ENCODE measurements around the gene KIF9.
"Not testable (repeated sequence)": the region's sequence is repeated elsewhere in the genome, so short reads cannot be mapped to it uniquely, and the experiment has no call there.

KIF9 gene

GRCh38 chr3:47299381-47300318 is 17.1 kb upstream of the KIF9 start:
- ATAC-seq (no peak), DNase-seq (no peak)
- no peaks in the 10 kb centered on the region for H3K27me3 Mint-ChIP-seq
- peaks cover 32% of the 10 kb centered on the region for H3K4me1 Mint-ChIP-seq
- peak overlapping the region; percentile 6 to 34 for H3K27ac Mint-ChIP-seq
- no peaks in the 10 kb centered on the region for H3K9me3 Mint-ChIP-seq
- H3K4me3 Mint-ChIP-seq, result no peak overlapping the region

- peaks cover 36% of the 10 kb centered on the region for H3K4me1 Mint-ChIP-seq
- no peak overlapping the region for H3K4me3 Mint-ChIP-seq
- ATAC-seq, result no peak
- no peak overlapping the region for H3K27ac Mint-ChIP-seq
- no peak for DNase-seq
- no peaks in the 10 kb centered on the region for H3K9me3 Mint-ChIP-seq
- H3K27me3 Mint-ChIP-seq, result no peaks in the 10 kb centered on the region
These were observed 15.8 kb upstream of the KIF9 start for GRCh38 chr3:47298439-47298838.

GRCh38 chr3:47296562-47297302 is 14.1 kb upstream of the KIF9 start:
- peak overlapping the region in 1 of 2 donors; percentile 28 for H3K27ac Mint-ChIP-seq
- no peaks in the 10 kb centered on the region for H3K9me3 Mint-ChIP-seq
- ATAC-seq (no peak), DNase-seq (no peak)
- H3K27me3 Mint-ChIP-seq, result no peaks in the 10 kb centered on the region
- H3K4me1 Mint-ChIP-seq, result peaks cover 36% of the 10 kb centered on the region
- H3K4me3 Mint-ChIP-seq, result no peak overlapping the region

- peaks cover 36% of the 10 kb centered on the region for H3K4me1 Mint-ChIP-seq
- ATAC-seq (no peak), DNase-seq (no peak)
- peak overlapping the region; percentile 62 to 68 for H3K27ac Mint-ChIP-seq
- no peaks in the 10 kb centered on the region for H3K9me3 Mint-ChIP-seq
- H3K27me3 Mint-ChIP-seq, result no peaks in the 10 kb centered on the region
- H3K4me3 Mint-ChIP-seq, result no peak overlapping the region
These were observed 13.4 kb upstream of the KIF9 start for GRCh38 chr3:47295976-47296375.

GRCh38 chr3:47295322-47295721 is 12.7 kb upstream of the KIF9 start:
- DNase-seq, result no peak
- Mint-ChIP-seq H3K27ac (no peak overlapping the region), H3K27me3 (no peaks in the 10 kb centered on the region), H3K4me1 (peaks cover 41% of the 10 kb centered on the region), H3K4me3 (no peak overlapping the region), H3K9me3 (no peaks in the 10 kb centered on the region)
- no peak for ATAC-seq

- H3K27ac Mint-ChIP-seq, result no peak overlapping the region
- no peaks in the 10 kb centered on the region for H3K9me3 Mint-ChIP-seq
- H3K27me3 Mint-ChIP-seq, result no peaks in the 10 kb centered on the region
- no peak overlapping the region for H3K4me3 Mint-ChIP-seq
- no peak for DNase-seq
- no peak for ATAC-seq
- H3K4me1 Mint-ChIP-seq, result peaks cover 48% of the 10 kb centered on the region
These were observed 11.8 kb upstream of the KIF9 start for GRCh38 chr3:47294392-47294791.

GRCh38 chr3:47293822-47294221 is 11.2 kb upstream of the KIF9 start:
- Mint-ChIP-seq H3K27me3 (no peaks in the 10 kb centered on the region), H3K4me3 (no peak overlapping the region), H3K9me3 (no peaks in the 10 kb centered on the region), H3K4me1 (peaks cover 51% of the 10 kb centered on the region), H3K27ac (no peak overlapping the region)
- no peak for ATAC-seq
- DNase-seq, result no peak

GRCh38 chr3:47291754-47292420 is 9.3 kb upstream of the KIF9 start:
- DNase-seq, ATAC-seq, H3K9me3 Mint-ChIP-seq, H3K4me3 Mint-ChIP-seq, H3K27me3 Mint-ChIP-seq, H3K27ac Mint-ChIP-seq: not testable (repeated sequence)
- H3K4me1 Mint-ChIP-seq, result peaks cover 45% of the 10 kb centered on the region

- Mint-ChIP-seq H3K27ac (no peak overlapping the region), H3K27me3 (no peaks in the 10 kb centered on the region), H3K9me3 (no peaks in the 10 kb centered on the region), H3K4me3 (no peak overlapping the region), H3K4me1 (peaks cover 42% of the 10 kb centered on the region)
- no peak for DNase-seq
- ATAC-seq, result no peak
These were observed 8.7 kb upstream of the KIF9 start for GRCh38 chr3:47291158-47291753.

GRCh38 chr3:47288966-47289910 is 6.6 kb upstream of the KIF9 start:
- Mint-ChIP-seq H3K4me3 (no peak overlapping the region), H3K27ac (no peak overlapping the region), H3K27me3 (no peaks in the 10 kb centered on the region), H3K4me1 (peaks cover 42% of the 10 kb centered on the region), H3K9me3 (no peaks in the 10 kb centered on the region)
- DNase-seq (no peak), ATAC-seq (no peak)

- peak in 1 of 2 donors; percentile 52 for DNase-seq
- ATAC-seq, result peak; percentile 19
- Mint-ChIP-seq H3K4me1 (peaks cover 55% of the 10 kb centered on the region), H3K9me3 (no peaks in the 10 kb centered on the region), H3K27me3 (no peaks in the 10 kb centered on the region), H3K4me3 (peak overlapping the region; percentile 99 to 100), H3K27ac (peak overlapping the region; percentile 99 to 100)
These were observed 1.2 kb upstream of the KIF9 start for GRCh38 chr3:47283591-47284364.

GRCh38 chr3:47283193-47283537 is 566 bp upstream of the KIF9 start:
- peaks cover 55% of the 10 kb centered on the region for H3K4me1 Mint-ChIP-seq
- DNase-seq, result no peak
- no peak for ATAC-seq
- H3K4me3 Mint-ChIP-seq, result peak overlapping the region; percentile 99 to 100
- no peaks in the 10 kb centered on the region for H3K27me3 Mint-ChIP-seq
- H3K27ac Mint-ChIP-seq, result peak overlapping the region; percentile 99 to 100
- H3K9me3 Mint-ChIP-seq, result no peaks in the 10 kb centered on the region

GRCh38 chr3:47280519-47280918 is 2.1 kb downstream of the KIF9 start:
- Mint-ChIP-seq H3K4me3 (no peak overlapping the region), H3K27ac (no peak overlapping the region)

GRCh38 chr3:47276558-47276957 is 6.0 kb downstream of the KIF9 start:
- DNase-seq, result no peak
- ATAC-seq, result no peak
- Mint-ChIP-seq H3K4me3 (no peak overlapping the region), H3K27ac (no peak overlapping the region), H3K27me3 (no peaks in the 10 kb centered on the region), H3K4me1 (peaks cover 12% of the 10 kb centered on the region), H3K9me3 (no peaks in the 10 kb centered on the region)

More at GRCh38 chr3:47280519-47280918, 2.1 kb downstream of the KIF9 start:
- H3K4me1 Mint-ChIP-seq, result peaks cover 41% of the 10 kb centered on the region
- DNase-seq (no peak), ATAC-seq (no peak)
- no peaks in the 10 kb centered on the region for H3K27me3 Mint-ChIP-seq
- H3K9me3 Mint-ChIP-seq, result no peaks in the 10 kb centered on the region
